Brain microvascular endothelial cell (primary cell): Measurements from ENCODE around the gene CNOT3.
"Not testable (repeated sequence)": the region's sequence is repeated elsewhere in the genome, so short reads cannot be mapped to it uniquely, and the experiment has no call there.

ENCODE experiments used
- DNase-seq: peaks from one replicate; pipeline ENCODE4 v3.0.0-alpha.2; 2020
- H3K27ac ChIP-seq: fragments of 250-450 bp; sonication (Bioruptor Pico); 2 replicates; pipeline ENCODE4 v1.5.1; 2020; ENCODE audit warnings: mild to moderate bottlenecking, moderate library complexity
- H3K27me3 ChIP-seq: fragments of 250-450 bp; sonication (Bioruptor Pico); replicated peaks from 2 replicates; pipeline ENCODE4 v1.5.1; 2020; ENCODE audit warnings: mild to moderate bottlenecking
- H3K36me3 ChIP-seq: fragments of 250-450 bp; sonication (Bioruptor Pico); replicated peaks from 2 replicates; pipeline ENCODE4 v1.5.1; 2020; ENCODE audit warnings: mild to moderate bottlenecking
- H3K4me3 ChIP-seq: 2 replicates; pipeline ENCODE4 v1.5.1; 2011; ENCODE audit warnings: low read depth, mild to moderate bottlenecking, control low read depth, low read length, moderate library complexity
- in situ Hi-C: cut with HindIII; loops from 2 replicates; pipeline ENCODE4 v1.10.0; 2017; ENCODE audit warnings: low sequenced_read_pairs, low pct_ligation_motif_present
- TF ChIP-seq, protein P1 (sequence below): IDR thresholded peaks from 2 replicates; pipeline ENCODE4 v1.5.1; 2011; ENCODE audit warnings: low read depth, mild to moderate bottlenecking, moderate library complexity, low read length, control low read depth, inconsistent platforms; ENCODE audit errors: missing control alignments

Gene CNOT3

DNA sequence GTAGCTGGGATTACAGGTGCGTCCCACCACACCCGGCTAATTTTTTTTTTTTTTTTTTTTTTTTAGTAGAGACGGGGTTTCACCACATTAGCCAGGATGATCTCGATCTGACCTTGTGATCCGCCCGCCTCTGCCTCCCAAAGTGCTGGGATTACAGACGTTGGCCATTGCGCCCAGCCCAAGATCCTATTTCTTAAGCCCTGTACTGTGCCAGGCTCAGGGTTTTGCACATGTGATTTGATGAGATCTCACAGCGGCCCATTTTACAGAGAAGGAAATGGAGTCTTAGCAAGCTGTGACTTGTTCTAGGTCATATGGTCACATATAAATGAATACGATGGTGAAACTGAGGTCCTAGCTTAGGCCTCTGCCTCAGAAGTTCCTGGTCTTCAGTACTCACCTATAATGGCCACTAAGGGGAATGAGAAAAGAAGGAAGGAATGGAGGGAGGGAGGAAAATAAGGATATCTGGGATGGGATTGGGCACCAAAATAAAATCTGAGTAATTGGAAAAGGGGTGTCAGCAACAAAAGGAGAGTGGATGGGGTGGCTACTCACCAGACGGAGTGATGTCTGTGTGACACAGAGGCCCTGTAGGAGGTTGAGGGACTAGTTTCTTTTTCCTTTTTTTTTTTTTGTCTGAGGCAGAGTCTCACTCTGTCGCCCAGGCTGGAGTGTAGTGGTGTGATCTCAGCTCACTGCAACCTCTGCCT, 38.2 kb upstream of the CNOT3 start:
- no peak overlapping the region for H3K27ac ChIP-seq
- in situ Hi-C loops, result no loop called here
- no peak overlapping the region for H3K4me3 ChIP-seq
- TF ChIP-seq, protein P1, sequence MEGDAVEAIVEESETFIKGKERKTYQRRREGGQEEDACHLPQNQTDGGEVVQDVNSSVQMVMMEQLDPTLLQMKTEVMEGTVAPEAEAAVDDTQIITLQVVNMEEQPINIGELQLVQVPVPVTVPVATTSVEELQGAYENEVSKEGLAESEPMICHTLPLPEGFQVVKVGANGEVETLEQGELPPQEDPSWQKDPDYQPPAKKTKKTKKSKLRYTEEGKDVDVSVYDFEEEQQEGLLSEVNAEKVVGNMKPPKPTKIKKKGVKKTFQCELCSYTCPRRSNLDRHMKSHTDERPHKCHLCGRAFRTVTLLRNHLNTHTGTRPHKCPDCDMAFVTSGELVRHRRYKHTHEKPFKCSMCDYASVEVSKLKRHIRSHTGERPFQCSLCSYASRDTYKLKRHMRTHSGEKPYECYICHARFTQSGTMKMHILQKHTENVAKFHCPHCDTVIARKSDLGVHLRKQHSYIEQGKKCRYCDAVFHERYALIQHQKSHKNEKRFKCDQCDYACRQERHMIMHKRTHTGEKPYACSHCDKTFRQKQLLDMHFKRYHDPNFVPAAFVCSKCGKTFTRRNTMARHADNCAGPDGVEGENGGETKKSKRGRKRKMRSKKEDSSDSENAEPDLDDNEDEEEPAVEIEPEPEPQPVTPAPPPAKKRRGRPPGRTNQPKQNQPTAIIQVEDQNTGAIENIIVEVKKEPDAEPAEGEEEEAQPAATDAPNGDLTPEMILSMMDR, result no peak
- no peaks in the 10 kb centered on the region for H3K27me3 ChIP-seq
- H3K36me3 ChIP-seq, result no peaks in the 10 kb centered on the region
- DNase-seq, result no peak

DNA sequence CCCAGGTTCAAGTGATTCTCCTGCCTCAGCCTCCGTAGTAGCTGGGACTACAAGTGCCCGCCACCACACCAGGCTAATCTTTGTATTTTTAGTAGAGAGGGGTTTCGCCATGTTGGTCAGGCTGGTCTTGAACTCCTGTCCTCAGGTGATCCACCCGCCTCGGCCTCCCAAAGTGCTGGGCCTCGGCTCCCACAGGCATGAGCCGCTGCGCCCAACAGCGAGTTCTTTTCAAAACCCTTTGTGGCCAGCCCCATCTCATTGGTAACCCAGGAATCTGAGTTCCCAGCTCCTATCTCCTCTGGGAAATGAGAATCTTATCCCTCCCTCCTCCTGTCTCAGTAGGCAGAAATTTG, 37.7 kb upstream of the CNOT3 start:
- DNase-seq, H3K4me3 ChIP-seq, H3K27ac ChIP-seq, H3K27me3 ChIP-seq, in situ Hi-C loops, H3K36me3 ChIP-seq: not testable (repeated sequence)

DNA sequence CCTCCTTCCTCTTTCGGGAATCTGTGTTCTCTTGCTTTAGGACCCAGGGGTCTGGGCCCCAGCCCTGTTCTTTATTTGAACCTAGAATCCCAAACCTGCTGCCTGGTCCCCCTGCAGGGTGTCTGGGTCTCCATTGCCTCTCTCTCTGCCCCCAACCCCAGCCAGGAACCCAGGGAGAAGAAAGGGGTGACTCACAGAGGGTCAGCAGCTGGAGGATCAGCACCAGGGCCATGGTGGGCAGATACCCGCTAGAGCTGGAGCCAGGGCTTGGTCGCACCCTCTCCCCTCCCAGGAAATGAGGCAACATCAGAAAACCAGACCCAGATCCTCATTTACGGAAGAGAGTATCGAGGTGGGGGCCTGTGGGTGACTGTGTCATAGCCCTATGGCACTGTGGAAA, 37.0 kb upstream of the CNOT3 start, which contains the start of gene OSCAR:
Gene OSCAR (minus strand): TSS at position 243 of the 400 bp plus-strand sequence. CDS start 11 bp downstream, at position 232.
- in situ Hi-C loops, result no loop called here
- Histone ChIP-seq H3K27ac (no peak within 1 kb of the TSS), H3K27me3 (no peaks in the 10 kb centered on the region), H3K36me3 (peaks cover 3% of the 10 kb centered on the region), H3K4me3 (no peak within 1 kb of the TSS)
- no peak for DNase-seq
- TF ChIP-seq, protein P1, result no peak

DNA sequence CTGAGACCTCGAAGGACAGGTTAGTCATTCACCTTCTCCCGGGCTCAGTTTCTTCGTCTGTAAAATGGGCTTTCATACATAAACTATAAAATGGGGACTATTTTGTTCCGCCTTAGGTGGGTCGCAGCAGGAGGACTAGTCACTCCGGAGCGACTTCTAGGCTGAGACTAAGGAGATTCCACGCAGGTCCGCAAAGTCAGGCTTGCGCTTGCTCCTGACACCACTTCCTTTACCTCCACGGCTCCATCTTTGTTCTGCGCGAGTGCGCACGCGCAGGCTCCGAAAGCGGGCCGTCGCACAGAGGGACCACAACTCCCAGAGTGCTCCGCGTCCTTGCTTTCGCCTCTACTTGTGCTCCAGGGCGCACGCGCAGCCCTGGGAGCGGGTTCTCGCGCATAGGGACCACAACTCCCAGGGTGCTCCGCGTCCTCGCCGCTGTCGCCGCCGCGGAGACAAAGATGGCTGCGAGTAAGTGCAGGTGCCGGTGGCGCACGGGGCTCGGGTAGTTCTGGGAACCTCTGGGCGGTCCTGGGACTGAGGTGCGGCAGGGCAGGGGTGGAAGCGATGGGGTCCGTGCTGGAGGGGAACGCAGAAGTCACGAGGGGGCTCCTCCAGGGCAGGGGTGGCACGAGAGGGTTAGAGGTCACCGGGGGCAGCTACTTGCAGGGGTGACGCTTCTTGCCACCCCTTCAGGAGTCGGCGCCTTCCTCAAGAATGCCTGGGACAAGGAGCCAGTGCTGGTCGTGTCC, 35.0 kb upstream of the CNOT3 start, which contains the start of gene NDUFA3:
Gene NDUFA3 (plus strand): TSS at position 435 of the 749 bp plus-strand sequence. CDS start 24 bp downstream, at position 459.
- DNase-seq, result peak; percentile 97
- Histone ChIP-seq H3K27me3 (no peaks in the 10 kb centered on the region), H3K4me3 (peak within 1 kb of the TSS; percentile 99), H3K36me3 (peaks cover 22% of the 10 kb centered on the region), H3K27ac (peak within 1 kb of the TSS; percentile 26)
- in situ Hi-C loops, result no loop called here
- TF ChIP-seq, protein P1, result no peak

DNA sequence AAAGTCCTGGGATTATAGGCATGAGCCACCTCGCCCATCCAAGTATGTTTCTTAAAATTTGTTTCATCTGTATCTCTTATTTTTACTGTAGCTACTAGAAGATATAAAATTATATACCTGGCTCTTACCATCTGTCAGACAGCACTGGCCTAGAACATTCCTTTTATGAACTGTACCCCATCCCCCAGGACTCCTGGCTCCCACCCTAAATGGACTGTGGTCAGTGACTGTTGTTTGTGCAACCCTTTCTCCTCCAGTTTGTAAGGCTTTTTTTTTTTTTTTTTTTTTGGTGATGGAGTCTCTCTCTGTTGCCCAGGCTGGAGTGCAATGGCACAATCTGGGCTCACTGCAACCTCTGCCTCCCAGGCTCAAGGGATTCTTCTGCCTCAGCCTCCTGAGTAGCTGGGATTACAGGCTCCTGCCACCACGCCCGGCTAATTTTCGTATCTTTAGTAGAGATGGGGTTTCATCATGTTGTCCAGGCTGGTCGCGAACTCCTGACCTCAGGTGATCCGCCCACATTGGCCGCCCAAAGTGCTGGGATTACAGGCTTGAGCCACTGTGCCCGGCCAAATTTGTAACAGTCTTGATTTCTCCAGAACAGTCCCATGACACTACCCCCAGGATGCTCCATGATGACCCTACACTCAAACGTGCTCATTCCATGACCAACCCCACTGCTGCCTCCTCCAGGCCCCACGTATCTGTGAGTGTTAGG, 32.4 kb upstream of the CNOT3 start:
- Histone ChIP-seq H3K27ac (no peak overlapping the region), H3K27me3 (no peaks in the 10 kb centered on the region), H3K4me3 (no peak overlapping the region), H3K36me3 (peaks cover 41% of the 10 kb centered on the region)
- in situ Hi-C loops, result no loop called here
- no peak for DNase-seq
- TF ChIP-seq, protein P1, result no peak

DNA sequence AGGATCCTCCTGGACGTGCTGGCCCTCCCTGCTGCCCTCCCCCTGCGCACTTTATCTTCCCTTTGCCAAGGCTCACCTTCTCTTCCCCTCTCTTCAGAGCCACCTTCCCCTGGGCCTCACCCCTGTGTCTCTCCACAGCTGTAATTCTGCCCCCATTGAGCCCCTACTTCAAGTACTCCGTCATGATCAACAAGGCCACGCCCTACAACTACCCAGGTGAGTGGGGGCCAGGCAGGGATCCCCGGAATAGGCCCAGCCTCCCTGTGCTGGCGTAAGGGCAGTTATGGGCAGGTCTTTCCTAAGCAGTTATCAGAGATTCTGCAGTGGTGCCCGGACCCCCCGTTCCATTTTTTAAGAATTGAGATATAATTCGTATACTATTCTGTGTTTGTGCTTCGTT, 31.8 kb upstream of the CNOT3 start:
- DNase-seq, result no peak
- Histone ChIP-seq H3K4me3 (no peak overlapping the region), H3K36me3 (peaks cover 44% of the 10 kb centered on the region), H3K27ac (no peak overlapping the region), H3K27me3 (no peaks in the 10 kb centered on the region)
- in situ Hi-C loops, result no loop called here
- TF ChIP-seq, protein P1, result no peak
